SK-N-SH (cell line): ENCODE measurements around the gene MBD3. TPM values are rescaled to one million over a fixed set of nuclear protein-coding genes. Genes with fewer than 3 reads are reported as not detected.

ENCODE experiments used
- CTCF ChIA-PET: fragments of 300-600, 350-600 bp; formaldehyde crosslinking; extraction: SDS; loops from one replicate; lab custom pipeline; 2021; lab: Yijun Ruan, JAX
- POLR2A ChIA-PET: fragments of 350-600 bp; sonication (Branson Sonifier 250); formaldehyde crosslinking; extraction: SDS; loops from one replicate; lab custom pipeline; 2020; ENCODE audit warnings: antibody characterized with exemption, inconsistent platforms; lab: Yijun Ruan, JAX
- DNase-seq: peaks from one replicate; pipeline ENCODE4 v3.0.0; 2012
- H2AFZ ChIP-seq: fragments of 200-600 bp; sonication (generic); 2 replicates; pipeline ENCODE4 v1.8.1; 2016; ENCODE audit warnings: antibody characterized with exemption, mild to moderate bottlenecking, low read depth
- H3F3A ChIP-seq: fragments of 200-600 bp; sonication (generic); replicated peaks from 2 replicates; pipeline ENCODE3; 2016; ENCODE audit warnings: antibody characterized with exemption, mild to moderate bottlenecking; ENCODE audit not compliant: insufficient read depth
- H3K27ac ChIP-seq, 2 experiments: fragments of 200-500 bp in 1 of 2; fragments of 200-600 bp in 1 of 2; sonication (Bioruptor generic) in 1 of 2; sonication (generic), shearing (Covaris generic) in 1 of 2; 2 replicates each; pipeline versions ENCODE4 v1.5.1 to v1.6.1; 2014 to 2016; ENCODE audit warnings: low read depth in 2 of 2, inconsistent platforms in 1 of 2, low read length in 1 of 2, mild to moderate bottlenecking in 1 of 2, mixed read lengths in 1 of 2
- H3K27me3 ChIP-seq: fragments of 200-600 bp; sonication (generic), shearing (Covaris generic); 2 replicates; pipeline ENCODE4 v1.6.1; 2016; ENCODE audit warnings: mixed run types; ENCODE audit not compliant: insufficient read depth
- H3K36me3 ChIP-seq, 2 experiments: fragments of 200-500 bp in 1 of 2; fragments of 200-600 bp in 1 of 2; sonication (Bioruptor generic) in 1 of 2; sonication (generic) in 1 of 2; replicated peaks in 1 of 2; 2 replicates each; pipeline versions ENCODE3 to v1.5.1; 2014 to 2016; ENCODE audit warnings: low read length in 1 of 2, mild to moderate bottlenecking in 1 of 2; ENCODE audit not compliant: insufficient read depth in 2 of 2, control insufficient read depth in 1 of 2
- H3K4me1 ChIP-seq, 2 experiments: fragments of 200-500 bp in 1 of 2; fragments of 200-600 bp in 1 of 2; sonication (Bioruptor generic) in 1 of 2; sonication (generic), shearing (Covaris generic) in 1 of 2; 2 replicates each; pipeline versions ENCODE4 v1.5.1 to v1.6.1; 2014 to 2016; ENCODE audit warnings: low read depth in 1 of 2, low read length in 1 of 2, mixed run types in 1 of 2; ENCODE audit not compliant: insufficient read depth in 2 of 2, control insufficient read depth in 1 of 2
- H3K4me2 ChIP-seq: fragments of 200-600 bp; sonication (generic), shearing (Covaris generic); 2 replicates; pipeline ENCODE4 v1.6.1; 2017; ENCODE audit warnings: mixed run types
- H3K4me3 ChIP-seq, 2 experiments: fragments of 200-500 bp in 1 of 2; fragments of 200-600 bp in 1 of 2; sonication (Bioruptor generic) in 1 of 2; sonication (generic), shearing (Covaris generic) in 1 of 2; 2 replicates each; pipeline versions ENCODE4 v1.5.1 to v1.8.1; 2014 to 2016; ENCODE audit warnings: low read depth in 2 of 2, inconsistent platforms in 1 of 2, low read length in 1 of 2, mild to moderate bottlenecking in 1 of 2, mixed read lengths in 1 of 2, moderate library complexity in 1 of 2
- H3K79me2 ChIP-seq: fragments of 200-600 bp; sonication (generic); 2 replicates; pipeline ENCODE4 v1.8.1; 2017; ENCODE audit warnings: mild to moderate bottlenecking; ENCODE audit not compliant: insufficient read depth
- H3K9ac ChIP-seq: fragments of 200-600 bp; sonication (generic); 2 replicates; pipeline ENCODE4 v1.6.1; 2017; ENCODE audit warnings: mixed run types
- H3K9me2 ChIP-seq: fragments of 200-600 bp; sonication (generic); 2 replicates; pipeline ENCODE4 v1.6.1; 2017; ENCODE audit warnings: mixed run types
- H3K9me3 ChIP-seq: fragments of 200-600 bp; sonication (generic); 2 replicates; pipeline ENCODE4 v1.6.1; 2017; ENCODE audit warnings: mixed run types, mild to moderate bottlenecking, moderate library complexity
- H4K20me1 ChIP-seq: fragments of 200-600 bp; sonication (generic); 2 replicates; pipeline ENCODE4 v1.6.1; 2017; ENCODE audit warnings: mild to moderate bottlenecking, mixed run types; ENCODE audit not compliant: insufficient read depth
- EP300 ChIP-seq, 2 experiments: IDR thresholded peaks; 2 replicates each; pipeline versions ENCODE4 v1.4.0 to v1.6.1; 2012; ENCODE audit warnings: borderline replicate concordance in 1 of 2, low read depth in 1 of 2, low read length in 1 of 2
- FOXJ3 ChIP-seq: sonication (generic); formaldehyde crosslinking; IDR thresholded peaks from 2 replicates; pipeline ENCODE4 v1.5.1; 2020; ENCODE audit warnings: mild to moderate bottlenecking, missing genetic modification reagents
- MEF2A ChIP-seq: IDR thresholded peaks from 2 replicates; pipeline ENCODE4 v1.4.0; 2012; ENCODE audit warnings: low read depth, borderline replicate concordance
- POLR2AphosphoS5 ChIP-seq: IDR thresholded peaks from 2 replicates; pipeline ENCODE4 v1.6.1; 2012; ENCODE audit warnings: low read depth, low read length
- RAD21 ChIP-seq: IDR thresholded peaks from 2 replicates; pipeline ENCODE4 v1.6.1; 2012; ENCODE audit warnings: mild to moderate bottlenecking, low read length
- TAF1 ChIP-seq: IDR thresholded peaks from 2 replicates; pipeline ENCODE4 v1.6.1; 2012; ENCODE audit warnings: low read depth, mild to moderate bottlenecking, low read length, moderate library complexity, borderline replicate concordance
- USF2 ChIP-seq: fragments of 150-350 bp; IDR thresholded peaks from 2 replicates; pipeline ENCODE4 v1.6.1; 2017; ENCODE audit warnings: antibody characterized with exemption, low read length, low read depth, borderline replicate concordance
- whole genome bisulfite sequencing: methylation state at CpG from one replicate; pipeline ENCODE4 v1.1.6; 2017; ENCODE audit warnings: low lambda C conversion rate; 5-methylcytosine and 5-hydroxymethylcytosine counted together
- polyA plus RNA-seq, 3 experiments: library from polyadenylated mRNA; depleted of rRNA; stranded (reverse); fragments of >200 nt; gene quantifications; 2 replicates each; pipeline ENCODE4 v1.2.3, GENCODE V29; 2012
- TF ChIP-seq, protein P1 (sequence below): IDR thresholded peaks from 2 replicates; pipeline ENCODE4 v1.6.1; 2012; ENCODE audit warnings: mild to moderate bottlenecking, low read depth, low read length, moderate library complexity
- TF ChIP-seq, protein P2 (sequence below): fragments of 200-600 bp; sonication (generic); IDR thresholded peaks from 2 replicates; pipeline ENCODE4 v1.6.1; 2017; ENCODE audit warnings: antibody characterized with exemption, mild to moderate bottlenecking, moderate library complexity

The MBD3 gene
- polyA plus RNA-seq, 1 of the 3 experiments (the other 2 are of a cell fraction) = 96.5 TPM

- Histone ChIP-seq H3K4me2 (no peak overlapping the region), H3K9ac (no peak overlapping the region), H3K27me3 (no peaks in the 10 kb centered on the region), H3K4me3 (no peak overlapping the region), H3K9me3 (no peaks in the 10 kb centered on the region), H3K36me3 (peaks cover 0 to 67% of the 10 kb centered on the region in 2 experiments), H3F3A (peaks cover 2% of the 10 kb centered on the region), H3K27ac (no peak overlapping the region), H3K9me2 (no peaks in the 10 kb centered on the region), H2AFZ (no peak overlapping the region), H3K79me2 (0 out of 2 replicates have a peak, but pooled peaks cover 8% of the 10 kb centered on the region), H3K4me1 (no peaks in the 10 kb centered on the region; a peak in 1 of 4 replicates), H4K20me1 (peaks cover 10% of the 10 kb centered on the region; the same call in 1 of the 2 replicates)
- DNase-seq = no peak
- 93% methylated on average over 3 of the region's 23 CpGs for WGBS
- ChIA-PET CTCF (interaction anchor here (1.0 to 2.1 kb wide), 2 partner anchors 51 to 147 kb away, joined by 3 to 7 read pairs; no protein-coding TSS in a partner anchor), POLR2A (interaction anchor here (0.6 kb wide), 1 partner anchor 8 kb away, joined by 3 read pairs; no protein-coding TSS in a partner anchor)
- TF ChIP-seq RAD21 (no peak), FOXJ3 (CRISPR knock-in tag) (no peak)
These were observed 29.3 kb upstream of the MBD3 start for GRCh38 chr19:1622007-1622406.

- H3K9ac ChIP-seq = no peak overlapping the region
These were observed 28.9 kb upstream of the MBD3 start for GRCh38 chr19:1621574-1621973.

More at GRCh38 chr19:1621574-1621973, 28.9 kb upstream of the MBD3 start:
- H3K4me3 ChIP-seq = no peak overlapping the region
- no peak for DNase-seq
- no peaks in the 10 kb centered on the region for H3K9me3 ChIP-seq
- no peak overlapping the region for H3K4me2 ChIP-seq
- H3K79me2 ChIP-seq = 0 out of 2 replicates have a peak, but pooled peaks cover 8% of the 10 kb centered on the region
- no peaks in the 10 kb centered on the region for H3K9me2 ChIP-seq
- no peak overlapping the region for H2AFZ ChIP-seq
- H3F3A ChIP-seq = peaks cover 2% of the 10 kb centered on the region
- H3K27me3 ChIP-seq = no peaks in the 10 kb centered on the region
- no peak for TF ChIP-seq EP300 (IDR thresholded peaks at IDR 0.05; ENCODE audit: borderline replicate concordance in 1 of 2, low read depth in 1 of 2, low read length in 1 of 2)
- TF ChIP-seq TAF1 = no peak
- TF ChIP-seq, protein P1, sequence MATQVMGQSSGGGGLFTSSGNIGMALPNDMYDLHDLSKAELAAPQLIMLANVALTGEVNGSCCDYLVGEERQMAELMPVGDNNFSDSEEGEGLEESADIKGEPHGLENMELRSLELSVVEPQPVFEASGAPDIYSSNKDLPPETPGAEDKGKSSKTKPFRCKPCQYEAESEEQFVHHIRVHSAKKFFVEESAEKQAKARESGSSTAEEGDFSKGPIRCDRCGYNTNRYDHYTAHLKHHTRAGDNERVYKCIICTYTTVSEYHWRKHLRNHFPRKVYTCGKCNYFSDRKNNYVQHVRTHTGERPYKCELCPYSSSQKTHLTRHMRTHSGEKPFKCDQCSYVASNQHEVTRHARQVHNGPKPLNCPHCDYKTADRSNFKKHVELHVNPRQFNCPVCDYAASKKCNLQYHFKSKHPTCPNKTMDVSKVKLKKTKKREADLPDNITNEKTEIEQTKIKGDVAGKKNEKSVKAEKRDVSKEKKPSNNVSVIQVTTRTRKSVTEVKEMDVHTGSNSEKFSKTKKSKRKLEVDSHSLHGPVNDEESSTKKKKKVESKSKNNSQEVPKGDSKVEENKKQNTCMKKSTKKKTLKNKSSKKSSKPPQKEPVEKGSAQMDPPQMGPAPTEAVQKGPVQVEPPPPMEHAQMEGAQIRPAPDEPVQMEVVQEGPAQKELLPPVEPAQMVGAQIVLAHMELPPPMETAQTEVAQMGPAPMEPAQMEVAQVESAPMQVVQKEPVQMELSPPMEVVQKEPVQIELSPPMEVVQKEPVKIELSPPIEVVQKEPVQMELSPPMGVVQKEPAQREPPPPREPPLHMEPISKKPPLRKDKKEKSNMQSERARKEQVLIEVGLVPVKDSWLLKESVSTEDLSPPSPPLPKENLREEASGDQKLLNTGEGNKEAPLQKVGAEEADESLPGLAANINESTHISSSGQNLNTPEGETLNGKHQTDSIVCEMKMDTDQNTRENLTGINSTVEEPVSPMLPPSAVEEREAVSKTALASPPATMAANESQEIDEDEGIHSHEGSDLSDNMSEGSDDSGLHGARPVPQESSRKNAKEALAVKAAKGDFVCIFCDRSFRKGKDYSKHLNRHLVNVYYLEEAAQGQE = no peak
- no peak for TF ChIP-seq MEF2A
- TF ChIP-seq, protein P2, sequence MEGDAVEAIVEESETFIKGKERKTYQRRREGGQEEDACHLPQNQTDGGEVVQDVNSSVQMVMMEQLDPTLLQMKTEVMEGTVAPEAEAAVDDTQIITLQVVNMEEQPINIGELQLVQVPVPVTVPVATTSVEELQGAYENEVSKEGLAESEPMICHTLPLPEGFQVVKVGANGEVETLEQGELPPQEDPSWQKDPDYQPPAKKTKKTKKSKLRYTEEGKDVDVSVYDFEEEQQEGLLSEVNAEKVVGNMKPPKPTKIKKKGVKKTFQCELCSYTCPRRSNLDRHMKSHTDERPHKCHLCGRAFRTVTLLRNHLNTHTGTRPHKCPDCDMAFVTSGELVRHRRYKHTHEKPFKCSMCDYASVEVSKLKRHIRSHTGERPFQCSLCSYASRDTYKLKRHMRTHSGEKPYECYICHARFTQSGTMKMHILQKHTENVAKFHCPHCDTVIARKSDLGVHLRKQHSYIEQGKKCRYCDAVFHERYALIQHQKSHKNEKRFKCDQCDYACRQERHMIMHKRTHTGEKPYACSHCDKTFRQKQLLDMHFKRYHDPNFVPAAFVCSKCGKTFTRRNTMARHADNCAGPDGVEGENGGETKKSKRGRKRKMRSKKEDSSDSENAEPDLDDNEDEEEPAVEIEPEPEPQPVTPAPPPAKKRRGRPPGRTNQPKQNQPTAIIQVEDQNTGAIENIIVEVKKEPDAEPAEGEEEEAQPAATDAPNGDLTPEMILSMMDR = no peak
- no peak for TF ChIP-seq POLR2AphosphoS5
- TF ChIP-seq USF2 = no peak
- H4K20me1 ChIP-seq = peaks cover 10% of the 10 kb centered on the region; the same call in 1 of the 2 replicates
- no peaks in the 10 kb centered on the region; a peak in 1 of 4 replicates for H3K4me1 ChIP-seq
- H3K36me3 ChIP-seq = peaks cover 0 to 69% of the 10 kb centered on the region in 2 experiments
- H3K27ac ChIP-seq = no peak overlapping the region
- CTCF ChIA-PET = no interaction called here
- POLR2A ChIA-PET = no interaction called here
- 99% methylated on average over 14 of the region's 23 CpGs for WGBS
